GM18499 (cell line): ENCODE results near the gene SUCLG2.
"Not testable (repeated sequence)": the region's sequence is repeated elsewhere in the genome, so short reads cannot be mapped to it uniquely, and the experiment has no call there.

ENCODE experiments used
- ATAC-seq: cut with Tn5 transposase; IDR thresholded peaks from one replicate; pipeline ENCODE4 v1.9.1; 2021; ENCODE audit warnings: moderate number of reproducible peaks; ENCODE audit not compliant: insufficient read depth, unreplicated experiment

SUCLG2 gene

DNA sequence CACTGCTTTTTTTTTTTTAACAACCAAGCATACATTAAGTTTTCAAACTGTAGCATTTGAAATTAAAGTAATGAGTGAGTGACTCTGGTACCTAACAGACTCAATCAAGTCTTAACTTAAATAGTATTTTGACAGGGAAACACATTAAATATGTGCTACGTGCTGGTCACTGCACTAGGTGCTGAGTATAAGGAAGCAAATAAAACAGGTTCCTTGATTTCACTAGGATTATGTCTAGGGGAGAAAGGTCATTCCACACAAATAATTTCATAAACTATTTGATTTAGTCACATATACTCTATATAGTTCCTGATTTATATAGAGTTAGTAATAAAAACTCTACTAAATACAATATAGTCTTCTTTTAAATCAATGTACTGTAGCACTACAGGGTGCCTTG is 89.4 kb downstream of the SUCLG2 start:
- no peak for ATAC-seq

GRCh38 chr3:67564008-67564407 is 90.4 kb downstream of the SUCLG2 start:
- no peak for ATAC-seq

- ATAC-seq = no peak
These were observed 92.6 kb downstream of the SUCLG2 start for GRCh38 chr3:67561667-67562394.

DNA sequence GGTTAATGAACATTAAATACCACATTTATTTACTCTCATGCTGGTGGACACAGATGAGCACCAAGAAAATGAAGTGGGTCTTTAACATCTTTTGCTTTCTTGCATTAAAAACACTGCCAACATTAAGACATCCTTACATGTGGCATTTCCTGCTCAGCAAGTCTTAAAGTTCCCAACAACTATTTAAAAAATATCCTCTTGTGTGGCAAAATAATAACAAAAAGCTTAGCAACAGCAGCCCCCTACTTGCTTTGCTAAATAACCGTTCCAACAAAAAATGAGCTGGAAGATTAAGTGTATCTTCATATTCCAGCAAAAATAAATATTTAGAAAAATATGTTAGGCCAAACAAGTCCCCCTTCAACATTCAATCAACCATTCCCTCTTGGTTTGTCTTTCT is 93.1 kb downstream of the SUCLG2 start:
- no peak for ATAC-seq

DNA sequence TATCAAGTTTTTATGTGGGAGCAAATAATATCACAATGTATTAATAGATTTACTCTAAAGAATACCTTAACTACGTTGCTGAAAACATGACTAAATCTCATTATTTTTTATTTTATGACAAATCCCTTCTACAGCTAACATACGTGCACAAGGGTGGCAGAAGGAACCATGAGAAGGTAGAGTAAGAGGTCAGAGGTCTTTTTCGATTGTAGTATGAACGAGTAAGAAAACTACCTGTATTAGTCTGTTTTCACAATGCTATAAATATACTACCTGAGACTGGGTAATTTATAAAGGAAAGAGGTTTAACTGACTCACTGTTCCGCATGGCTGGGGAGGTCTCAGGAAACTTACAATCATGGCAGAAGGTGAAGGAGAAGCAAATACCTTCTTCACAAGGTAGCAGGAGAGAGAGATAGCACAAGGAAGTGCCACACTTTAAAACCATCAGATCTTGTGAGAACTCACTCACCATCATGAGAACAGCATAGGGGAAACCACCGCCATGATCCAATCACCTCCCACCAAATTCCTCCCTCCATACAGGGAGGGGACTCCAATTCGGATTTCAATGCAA is 95.3 kb downstream of the SUCLG2 start:
- ATAC-seq = no peak

DNA sequence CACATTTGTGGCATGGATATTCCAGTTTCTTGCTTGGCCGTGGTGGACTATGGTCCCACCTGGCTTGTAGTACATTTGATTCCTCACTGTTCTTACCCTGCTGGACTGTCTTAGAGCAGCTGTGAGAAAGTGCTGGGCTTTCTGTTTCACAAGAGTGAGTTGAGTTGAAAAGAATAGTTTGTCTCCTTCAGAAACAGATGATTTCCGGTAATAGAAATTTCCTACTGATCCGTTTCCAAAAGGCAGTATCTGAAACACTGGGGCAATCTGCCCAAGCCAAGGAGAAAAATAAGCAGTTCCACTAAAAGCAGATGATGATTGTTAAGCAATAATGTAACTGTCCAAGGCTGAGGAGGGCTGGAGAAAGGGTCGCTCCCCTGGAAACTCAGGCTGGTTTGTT is 96.0 kb downstream of the SUCLG2 start:
- ATAC-seq = no peak

- ATAC-seq = no peak
These were observed 96.5 kb downstream of the SUCLG2 start for GRCh38 chr3:67557848-67558355.

DNA sequence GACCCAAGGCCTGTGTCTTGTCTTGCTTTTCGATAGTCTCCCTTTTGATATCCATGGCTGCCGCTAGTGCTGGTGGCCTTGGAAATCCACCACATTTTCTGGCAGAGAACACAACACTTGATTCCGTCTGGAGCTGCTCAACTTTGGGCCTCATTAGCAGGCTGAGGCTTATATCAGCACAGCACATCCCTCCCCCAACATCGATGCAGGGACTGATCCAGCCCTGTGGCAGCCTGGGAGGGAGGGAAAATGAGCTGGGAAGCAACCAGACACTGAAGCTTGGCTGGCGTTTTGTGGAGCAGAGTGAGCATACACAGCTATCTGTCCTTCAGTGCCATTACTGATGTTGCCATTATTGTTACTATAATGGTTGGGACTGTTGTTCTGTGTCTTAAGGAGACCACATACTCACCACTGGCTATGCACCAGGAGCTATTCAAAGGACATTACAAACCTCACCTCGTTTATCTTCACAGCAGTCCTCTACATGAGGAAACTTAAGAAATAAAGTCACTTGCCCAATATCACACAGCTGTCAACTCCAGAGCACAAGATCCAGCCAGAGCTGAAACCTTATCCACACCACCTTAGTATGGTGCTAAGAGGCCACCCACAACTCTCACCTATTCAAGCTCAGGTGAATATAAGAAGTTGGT is 102.9 kb downstream of the SUCLG2 start:
- ATAC-seq = no peak

DNA sequence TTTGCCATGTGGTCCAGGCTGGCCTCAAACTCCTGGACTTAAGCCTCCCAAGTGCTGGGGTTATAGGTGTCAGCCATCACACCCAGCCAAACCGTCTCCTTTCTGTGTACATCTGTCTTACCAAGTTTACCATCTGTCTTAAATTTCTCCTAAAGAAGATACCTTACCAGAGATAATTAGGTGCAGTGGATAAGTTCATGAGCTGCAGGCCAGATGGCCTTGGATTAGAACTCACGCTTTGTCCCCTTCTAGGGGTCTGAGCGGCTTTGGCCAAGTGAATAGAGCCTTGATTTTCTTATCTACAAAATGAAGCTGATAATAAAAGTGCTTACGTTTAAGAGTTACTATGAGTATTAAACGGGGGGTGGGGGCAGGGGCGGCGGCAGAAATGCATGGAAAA is 103.9 kb downstream of the SUCLG2 start:
- no peak for ATAC-seq

GRCh38 chr3:67542502-67543250 is 111.7 kb downstream of the SUCLG2 start:
- ATAC-seq = not testable (repeated sequence)

DNA sequence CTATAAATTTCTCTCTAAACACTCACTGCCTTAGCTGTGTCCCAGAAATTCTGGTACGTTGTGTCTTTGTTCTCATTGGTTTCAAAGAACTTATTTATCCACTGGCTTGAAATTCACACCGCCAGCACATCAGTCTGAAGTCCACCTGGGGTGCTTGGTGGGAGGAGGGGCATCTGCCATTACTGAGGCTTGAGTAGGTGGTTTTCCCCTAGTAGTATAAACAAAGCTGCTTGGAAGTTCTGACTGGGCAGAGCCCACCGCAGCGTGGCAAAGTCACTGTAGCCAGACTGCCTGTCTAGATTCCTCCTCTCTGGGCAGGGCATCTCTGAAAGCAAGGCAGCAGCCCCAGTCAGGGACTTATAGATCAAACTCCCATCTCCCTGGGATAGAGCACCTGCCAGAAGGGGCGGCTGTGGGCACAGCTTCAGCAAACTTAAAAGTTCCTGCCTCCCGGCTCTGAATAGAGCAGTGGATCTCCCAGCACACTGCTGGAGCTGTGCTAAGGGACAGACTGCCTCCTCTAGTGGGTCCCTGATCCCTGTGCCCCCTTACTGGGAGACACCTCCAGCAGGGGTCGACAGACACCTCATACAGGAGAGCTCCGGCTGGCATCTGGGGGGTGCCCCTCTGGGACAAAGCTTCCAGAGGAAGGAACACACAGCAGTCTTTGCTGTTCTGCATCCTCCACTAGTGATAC is 114.1 kb downstream of the SUCLG2 start:
- ATAC-seq = no peak

DNA sequence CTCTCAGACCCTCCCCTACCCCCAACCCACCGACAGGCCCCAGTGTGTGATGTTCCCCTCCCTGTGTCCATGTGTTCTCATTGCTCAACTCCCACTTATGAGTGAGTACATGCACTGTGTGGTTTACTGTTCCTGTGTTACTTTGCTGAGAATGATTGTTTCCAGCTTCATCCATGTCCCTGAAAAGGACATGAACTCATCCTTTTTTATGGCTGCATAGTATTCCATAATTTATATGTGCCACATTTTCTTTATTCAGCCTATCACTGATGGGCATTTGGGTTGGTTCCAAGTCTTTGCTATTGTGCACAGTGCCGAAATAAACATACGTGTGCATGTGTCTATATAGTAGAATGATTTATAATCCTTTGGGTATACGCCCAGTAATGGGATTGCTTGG is 117.2 kb downstream of the SUCLG2 start:
- not testable (repeated sequence) for ATAC-seq

GRCh38 chr3:67535006-67535405 is 119.4 kb downstream of the SUCLG2 start:
- ATAC-seq = no peak

DNA sequence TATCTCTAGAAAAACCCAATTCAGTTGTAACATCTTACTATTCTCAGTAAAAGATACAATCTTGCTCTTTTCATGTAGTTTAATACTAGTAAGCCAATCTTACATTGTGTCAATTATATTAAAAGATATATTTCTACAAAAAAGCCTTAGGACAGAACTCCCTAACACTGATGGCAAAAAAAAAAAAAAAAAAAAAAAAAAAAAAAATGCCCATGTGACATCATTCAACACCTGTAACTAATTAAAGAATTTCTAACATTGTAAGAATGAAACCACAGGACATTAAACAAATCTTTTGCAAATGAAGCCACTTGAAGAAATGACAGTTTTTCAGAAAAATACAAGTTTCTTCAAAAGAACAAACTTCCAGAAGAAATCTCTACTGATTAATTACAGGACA is 119.8 kb downstream of the SUCLG2 start:
- ATAC-seq = no peak

DNA sequence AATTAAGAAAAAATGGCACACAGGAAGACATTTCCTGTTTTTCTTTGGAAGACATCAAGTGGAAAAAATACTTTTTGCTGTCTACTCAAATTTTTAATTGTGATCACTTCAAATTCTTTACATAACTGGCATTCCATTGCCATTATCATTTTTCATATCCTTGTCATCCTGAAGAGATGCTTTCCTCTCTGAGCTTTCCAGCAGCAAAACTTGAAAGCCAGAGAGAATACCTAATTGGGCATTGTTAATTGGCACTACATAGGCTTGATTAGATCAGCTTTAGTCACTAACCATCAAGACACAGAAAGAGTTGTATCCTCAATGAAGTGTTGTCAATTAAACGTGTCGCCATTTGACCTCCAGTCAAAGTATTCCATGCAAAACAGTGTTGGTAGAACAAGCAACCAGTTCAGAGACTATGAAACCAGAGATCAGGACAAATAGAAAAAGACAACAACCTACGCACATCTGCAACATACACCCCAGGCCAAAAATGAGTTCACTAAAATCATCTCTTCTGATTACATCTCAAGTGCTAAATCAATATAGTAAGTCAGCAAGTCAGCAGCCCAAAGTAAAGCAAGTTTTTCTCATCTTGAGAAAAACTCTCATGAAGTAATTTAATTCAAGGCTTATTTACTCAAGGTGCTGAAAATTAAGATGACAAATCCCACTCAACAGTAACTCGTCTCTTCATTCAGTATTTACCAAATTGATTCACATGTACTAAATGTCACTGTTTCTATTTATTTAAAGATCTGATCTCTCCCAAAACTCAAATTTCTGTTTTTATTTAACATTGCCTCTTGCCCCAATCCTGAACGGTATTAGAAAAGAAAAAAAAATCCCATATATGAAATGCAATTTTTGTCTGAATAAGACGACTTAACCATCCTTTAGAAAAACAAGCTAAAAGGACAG is 123.0 kb downstream of the SUCLG2 start:
- ATAC-seq = no peak

DNA sequence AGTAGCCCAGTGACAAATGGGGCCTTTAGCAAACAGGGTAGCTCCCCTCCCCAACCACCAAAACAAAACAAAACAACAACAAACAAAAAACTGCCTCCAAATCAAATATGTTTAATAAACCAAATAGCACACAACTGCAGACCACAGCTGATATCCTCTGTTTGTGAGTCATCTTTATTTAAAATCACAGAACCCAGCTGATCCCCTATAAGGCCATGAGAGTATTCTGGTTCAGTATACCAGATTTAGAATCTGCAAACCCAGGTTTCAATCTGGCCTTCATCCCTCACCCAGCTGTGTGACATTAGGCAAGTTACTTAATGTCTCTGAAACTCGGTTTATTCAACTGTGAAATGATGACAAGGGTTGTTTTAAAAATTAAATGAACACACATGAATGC is 124.5 kb downstream of the SUCLG2 start:
- no peak for ATAC-seq

GRCh38 chr3:67529337-67529736 is 125.1 kb downstream of the SUCLG2 start:
- no peak for ATAC-seq

DNA sequence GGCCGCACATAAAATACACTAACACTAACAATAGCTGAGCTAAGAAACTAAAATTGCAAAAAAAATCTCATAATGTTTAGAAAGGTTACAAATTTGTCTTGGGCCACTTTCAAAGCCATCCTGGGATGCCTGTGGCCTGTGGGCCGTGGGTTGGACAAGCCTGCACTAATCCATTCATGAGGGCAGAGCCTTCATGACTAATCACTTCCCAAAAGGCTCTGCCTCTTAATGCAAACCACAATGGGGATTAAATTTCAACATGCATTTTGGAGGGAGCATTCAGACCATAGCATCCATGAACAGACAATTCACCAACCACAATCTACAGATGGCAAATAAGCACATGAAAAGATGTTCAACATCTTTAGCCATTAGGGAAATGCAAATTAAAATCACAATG is 128.2 kb downstream of the SUCLG2 start:
- no peak for ATAC-seq

DNA sequence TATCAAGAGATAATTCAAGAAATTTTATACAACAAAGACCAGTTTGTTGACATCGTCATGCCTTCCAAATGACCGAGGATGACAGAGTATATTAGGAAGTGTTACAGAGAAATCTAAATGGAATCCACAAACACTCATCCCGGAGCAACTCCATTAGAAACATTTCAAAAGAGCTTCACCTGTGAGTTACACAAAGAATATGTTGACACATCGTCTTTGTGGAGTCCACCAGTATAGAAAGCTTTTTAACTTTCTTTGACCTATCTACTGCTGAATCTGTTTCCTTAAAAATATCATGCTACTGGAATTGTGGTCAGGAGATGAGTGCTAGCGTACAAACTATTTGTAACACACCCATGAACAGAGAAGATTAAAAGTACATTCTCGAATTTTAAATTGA is 130.4 kb downstream of the SUCLG2 start:
- no peak for ATAC-seq
